Neuronal stem cell (in vitro differentiated cells): ENCODE measurements around the gene SVIP. TPM values are rescaled to one million over a fixed set of nuclear protein-coding genes. Genes with fewer than 3 reads are reported as not detected.
A peak's percentile ranks its signal among the peaks of the same experiment; 100 is the strongest.

Experiments
- DNase-seq: peaks from one replicate; pipeline ENCODE4 v3.0.0-alpha.2; 2013; ENCODE audit warnings: low spot score
- H2AFZ ChIP-seq: one replicate; pipeline ENCODE4 v1.6.1; 2013; ENCODE audit warnings: mild to moderate bottlenecking, low read length, inconsistent platforms
- H2AK5ac ChIP-seq: 2 replicates; pipeline ENCODE4 v1.6.1; 2013; ENCODE audit warnings: low read depth, mild to moderate bottlenecking, inconsistent platforms, low read length, moderate library complexity, mixed read lengths
- H2BK120ac ChIP-seq: 2 replicates; pipeline ENCODE4 v1.6.1; 2013; ENCODE audit warnings: low read depth, mild to moderate bottlenecking, inconsistent platforms, low read length, moderate library complexity, mixed read lengths
- H2BK12ac ChIP-seq: one replicate; pipeline ENCODE4 v1.6.1; 2013; ENCODE audit warnings: low read length, inconsistent platforms
- H2BK15ac ChIP-seq: 2 replicates; pipeline ENCODE4 v1.6.1; 2013; ENCODE audit warnings: mild to moderate bottlenecking, low read length, inconsistent platforms, mixed read lengths
- H2BK5ac ChIP-seq: one replicate; pipeline ENCODE4 v1.6.1; 2013; ENCODE audit warnings: inconsistent platforms, mild to moderate bottlenecking, low read length, moderate library complexity
- H3K14ac ChIP-seq: one replicate; pipeline ENCODE4 v1.6.1; 2013; ENCODE audit warnings: low read length, inconsistent platforms
- H3K18ac ChIP-seq: 2 replicates; pipeline ENCODE4 v1.6.1; 2013; ENCODE audit warnings: low read length, inconsistent platforms
- H3K23ac ChIP-seq: 2 replicates; pipeline ENCODE4 v1.6.1; 2013; ENCODE audit warnings: low read depth, mild to moderate bottlenecking, mixed read lengths, low read length, inconsistent platforms; ENCODE audit not compliant: poor library complexity
- H3K27ac ChIP-seq: replicated peaks from 3 replicates; pipeline ENCODE4 v1.5.1; 2013; ENCODE audit warnings: low read length, inconsistent platforms
- H3K27me3 ChIP-seq, 3 experiments: 2 replicates each; pipeline ENCODE4 v1.6.1; 2013; ENCODE audit warnings: low read length in 3 of 3, mild to moderate bottlenecking in 2 of 3, inconsistent platforms in 1 of 3, low read depth in 1 of 3, mixed read lengths in 1 of 3, moderate library complexity in 1 of 3; ENCODE audit not compliant: control insufficient read depth in 3 of 3, insufficient read depth in 3 of 3
- H3K36me3 ChIP-seq, 2 donors: replicated peaks in 1 of 2; 2 replicates each; pipeline ENCODE4 v1.6.1; 2013; ENCODE audit warnings: low read length in 2 of 2; ENCODE audit not compliant: control insufficient read depth in 2 of 2, insufficient read depth in 2 of 2
- H3K4ac ChIP-seq: 2 replicates; pipeline ENCODE4 v1.6.1; 2013; ENCODE audit warnings: inconsistent platforms, mild to moderate bottlenecking, low read length, moderate library complexity
- H3K4me1 ChIP-seq, 2 donors: 1 replicate in 1 of 2; 2 replicates in 1 of 2; pipeline ENCODE4 v1.6.1; 2013; ENCODE audit warnings: low read length in 2 of 2, low read depth in 1 of 2; ENCODE audit not compliant: control insufficient read depth in 2 of 2, insufficient read depth in 1 of 2
- H3K4me2 ChIP-seq: one replicate; pipeline ENCODE4 v1.6.1; 2013; ENCODE audit warnings: mild to moderate bottlenecking, low read length, inconsistent platforms; ENCODE audit not compliant: insufficient read depth, poor library complexity, severe bottlenecking
- H3K4me3 ChIP-seq, 2 donors: 2 replicates each; pipeline ENCODE4 v1.5.1; 2013; ENCODE audit warnings: low read length in 2 of 2, mild to moderate bottlenecking in 2 of 2, inconsistent platforms in 1 of 2, moderate library complexity in 1 of 2
- H3K79me1 ChIP-seq: one replicate; pipeline ENCODE4 v1.6.1; 2013; ENCODE audit warnings: low read depth, mild to moderate bottlenecking, inconsistent platforms, low read length, moderate library complexity
- H3K9ac ChIP-seq: one replicate; pipeline ENCODE4 v1.6.1; 2013; ENCODE audit warnings: mild to moderate bottlenecking, low read depth, low read length, inconsistent platforms; ENCODE audit not compliant: poor library complexity
- H3K9me3 ChIP-seq, 2 donors: replicated peaks in 1 of 2; 2 replicates each; pipeline versions ENCODE3 to v1.6.1; 2013; ENCODE audit warnings: low read length in 2 of 2, mild to moderate bottlenecking in 2 of 2, inconsistent platforms in 1 of 2, low read depth in 1 of 2, mixed read lengths in 1 of 2, moderate library complexity in 1 of 2; ENCODE audit not compliant: control insufficient read depth in 2 of 2, insufficient read depth in 1 of 2
- H4K8ac ChIP-seq: one replicate; pipeline ENCODE4 v1.6.1; 2013; ENCODE audit warnings: low read depth, mild to moderate bottlenecking, inconsistent platforms, low read length, moderate library complexity
- H4K91ac ChIP-seq: one replicate; pipeline ENCODE4 v1.6.1; 2013; ENCODE audit warnings: low read length, low read depth, mild to moderate bottlenecking, inconsistent platforms; ENCODE audit not compliant: poor library complexity
- WGBS, 2 donors: extraction: QIAGEN DNeasy Blood & Tissue Kit; methylation state at CpG; one replicate each; pipeline ENCODE4 v1.1.7; 2013; ENCODE audit warnings: missing lambda C conversion rate in 2 of 2, mixed read lengths in 1 of 2; ENCODE audit not compliant: insufficient read length in 2 of 2, insufficient replicate concordance in 1 of 2; ENCODE audit errors: extremely low coverage in 2 of 2; 5-methylcytosine and 5-hydroxymethylcytosine counted together
- polyA plus RNA-seq, 2 experiments: library from polyadenylated mRNA; stranded (reverse); fragments of 200-250 nt; gene quantifications; one replicate each; pipeline ENCODE4 v1.2.3, GENCODE V29; 2013

Gene SVIP, protein sequence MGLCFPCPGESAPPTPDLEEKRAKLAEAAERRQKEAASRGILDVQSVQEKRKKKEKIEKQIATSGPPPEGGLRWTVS
- polyA plus RNA-seq (2013, experiment 1 of 2), result 24.9 TPM
- 24.6 TPM for polyA plus RNA-seq (2013, experiment 2 of 2)

DNA sequence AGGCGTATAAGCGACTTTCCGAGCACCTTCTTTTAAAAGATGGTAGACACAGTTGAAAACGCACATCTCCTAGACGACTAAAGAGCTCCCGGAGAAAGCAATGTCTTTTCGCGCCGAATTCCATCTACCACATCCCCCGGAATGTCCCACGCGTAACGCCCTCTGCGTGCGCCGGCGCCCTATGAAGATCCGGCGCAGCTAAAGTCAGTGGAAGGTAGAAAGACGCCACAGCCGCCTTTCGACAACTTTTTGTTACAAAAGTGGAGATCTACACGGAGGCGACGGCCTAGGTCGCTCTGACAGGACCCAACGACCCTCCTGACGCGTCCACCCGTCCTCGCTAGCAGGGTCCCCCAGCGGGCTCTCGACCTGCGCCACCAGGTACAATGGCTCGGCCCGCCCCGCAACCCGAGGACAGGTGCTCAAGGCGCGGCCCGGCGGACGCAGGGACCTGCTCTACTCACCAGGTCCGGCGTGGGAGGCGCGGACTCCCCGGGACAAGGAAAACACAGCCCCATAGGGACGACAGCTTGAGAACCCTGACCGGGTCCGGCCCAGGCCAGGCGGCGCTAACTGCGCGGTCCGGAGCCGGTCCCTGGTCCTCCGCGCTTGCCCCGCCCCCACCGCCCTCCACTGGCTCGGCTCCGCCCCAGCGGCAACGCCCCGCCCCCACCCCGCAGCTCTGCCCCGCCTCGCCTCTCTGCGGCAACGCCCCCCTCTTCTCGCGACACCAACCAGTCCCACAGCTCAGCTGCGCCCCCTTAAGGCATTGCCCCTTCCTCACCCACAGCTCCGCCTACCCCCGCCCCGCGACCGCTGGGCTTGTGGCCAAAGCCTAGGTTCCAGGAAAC lies at the start of gene SVIP:
Gene SVIP (minus strand): TSS at position 571 of the 851 bp plus-strand sequence. CDS start 53 bp downstream, at position 518.
- Histone ChIP-seq H3K36me3 (peaks cover 0 to 30% of the 10 kb centered on the region in 2 donors), H3K79me1 (no peaks in the 10 kb centered on the region), H3K18ac (peak within 1 kb of the TSS; percentile 90), H3K4me2 (peak within 1 kb of the TSS; percentile 54), H2AFZ (peak within 1 kb of the TSS; percentile 99), H3K27me3 (no peaks in the 10 kb centered on the region), H4K8ac (no peak within 1 kb of the TSS), H3K4me3 (peak within 1 kb of the TSS; percentile 86 to 95), H2BK15ac (no peak within 1 kb of the TSS), H3K9me3 (peaks cover 0 to 3% of the 10 kb centered on the region in 2 donors), H4K91ac (no peak within 1 kb of the TSS), H3K4ac (no peak within 1 kb of the TSS), H3K27ac (peak within 1 kb of the TSS; percentile 51), H2BK120ac (no peak within 1 kb of the TSS), H3K14ac (no peak within 1 kb of the TSS), H2AK5ac (no peak within 1 kb of the TSS), H3K4me1 (peaks cover 2 to 11% of the 10 kb centered on the region in 2 donors), H2BK5ac (no peak within 1 kb of the TSS), H3K9ac (peak within 1 kb of the TSS; percentile 84), H3K23ac (peak within 1 kb of the TSS; percentile 70), H2BK12ac (no peak within 1 kb of the TSS)
- no CpG with 5 or more reads among the region's 79 CpGs for WGBS, 2 donors
- DNase-seq, result peak; percentile 84

DNA sequence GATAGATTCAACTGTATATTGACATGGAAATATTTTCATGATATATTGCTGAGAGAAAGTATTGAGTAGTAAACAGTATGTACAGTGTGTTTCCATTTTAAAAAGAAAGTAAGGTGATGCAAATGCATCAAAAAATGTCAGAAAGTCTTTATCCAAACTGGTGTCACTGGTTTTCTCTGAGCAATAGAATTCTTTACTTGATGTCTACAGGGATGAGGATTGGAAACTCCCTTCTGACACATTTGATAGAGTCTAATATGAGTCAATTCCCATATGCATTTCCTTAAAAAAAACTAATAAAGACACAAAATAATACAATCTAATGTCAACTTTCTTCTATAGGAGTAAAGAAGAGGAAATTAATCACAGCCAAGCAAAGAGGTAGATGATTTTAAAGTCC lies 49.0 kb upstream of the SVIP start:
- no peak for DNase-seq
- Histone ChIP-seq H3K4me3 (no peak overlapping the region), H3K9me3 (no peaks in the 10 kb centered on the region), H2BK15ac (no peak overlapping the region), H3K36me3 (no peaks in the 10 kb centered on the region), H3K18ac (no peak overlapping the region), H3K9ac (no peak overlapping the region), H2AFZ (no peak overlapping the region), H4K8ac (no peak overlapping the region), H3K27me3 (no peaks in the 10 kb centered on the region), H2BK12ac (no peak overlapping the region), H3K4me1 (no peaks in the 10 kb centered on the region), H3K27ac (no peak overlapping the region), H2BK120ac (no peak overlapping the region), H3K4ac (no peak overlapping the region), H4K91ac (no peak overlapping the region), H3K14ac (no peak overlapping the region), H2BK5ac (no peak overlapping the region), H3K23ac (no peak overlapping the region), H2AK5ac (no peak overlapping the region), H3K79me1 (no peaks in the 10 kb centered on the region), H3K4me2 (no peak overlapping the region)

DNA sequence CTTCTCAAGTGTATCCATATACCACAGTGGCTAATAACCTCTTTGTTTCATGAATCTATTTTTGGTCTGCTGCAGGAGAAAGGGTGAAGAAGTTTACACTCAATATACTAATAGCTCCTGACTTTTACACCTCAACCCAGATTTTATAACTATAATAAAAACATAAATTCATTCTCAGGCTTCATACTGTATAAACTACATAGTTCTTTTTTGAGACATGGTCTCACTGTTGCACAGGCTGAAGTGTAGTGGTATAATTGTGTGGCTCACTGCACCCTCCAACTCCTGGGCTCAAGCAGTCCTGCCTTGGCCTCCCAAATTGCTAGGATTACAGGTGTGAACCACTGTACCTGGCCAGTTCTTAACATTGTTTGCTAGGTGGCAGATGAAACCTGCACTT lies 48.4 kb upstream of the SVIP start:
- no peak overlapping the region for H3K4me2 ChIP-seq
- H3K9ac ChIP-seq, result no peak overlapping the region
- no peaks in the 10 kb centered on the region for H3K9me3 ChIP-seq
- no peak overlapping the region for H3K14ac ChIP-seq
- no peaks in the 10 kb centered on the region for H3K4me1 ChIP-seq
- no peak overlapping the region for H2AK5ac ChIP-seq
- H3K4ac ChIP-seq, result no peak overlapping the region
- H2BK120ac ChIP-seq, result no peak overlapping the region
- H2AFZ ChIP-seq, result no peak overlapping the region
- no peak overlapping the region for H3K27ac ChIP-seq
- H2BK5ac ChIP-seq, result no peak overlapping the region
- no peak overlapping the region for H4K91ac ChIP-seq
- H3K4me3 ChIP-seq, result no peak overlapping the region
- H3K79me1 ChIP-seq, result no peaks in the 10 kb centered on the region
- DNase-seq, result no peak
- no peak overlapping the region for H3K18ac ChIP-seq
- H3K23ac ChIP-seq, result no peak overlapping the region
- no peaks in the 10 kb centered on the region for H3K27me3 ChIP-seq
- H2BK12ac ChIP-seq, result no peak overlapping the region
- H3K36me3 ChIP-seq, result no peaks in the 10 kb centered on the region
- no peak overlapping the region for H4K8ac ChIP-seq
- no peak overlapping the region for H2BK15ac ChIP-seq

- DNase-seq, result peak; percentile 74
- H3K14ac ChIP-seq, result no peak overlapping the region
- no peak overlapping the region for H3K4me2 ChIP-seq
- no peaks in the 10 kb centered on the region for H3K79me1 ChIP-seq
- H2BK12ac ChIP-seq, result no peak overlapping the region
- H2BK15ac ChIP-seq, result no peak overlapping the region
- no peak overlapping the region for H4K8ac ChIP-seq
- no peak overlapping the region for H2AK5ac ChIP-seq
- no CpG with 5 or more reads among the region's 2 CpGs for WGBS, 2 donors
- H2BK5ac ChIP-seq, result no peak overlapping the region
- no peak overlapping the region for H3K4ac ChIP-seq
- H3K18ac ChIP-seq, result no peak overlapping the region
- no peak overlapping the region for H3K9ac ChIP-seq
- H3K9me3 ChIP-seq, result no peaks in the 10 kb centered on the region
- no peak overlapping the region for H2BK120ac ChIP-seq
- no peak overlapping the region for H3K23ac ChIP-seq
- no peak overlapping the region for H4K91ac ChIP-seq
- H3K4me1 ChIP-seq, result no peaks in the 10 kb centered on the region
- H3K27ac ChIP-seq, result no peak overlapping the region
- no peak overlapping the region for H3K4me3 ChIP-seq
- no peak overlapping the region for H2AFZ ChIP-seq
- H3K27me3 ChIP-seq, result no peaks in the 10 kb centered on the region
- no peaks in the 10 kb centered on the region for H3K36me3 ChIP-seq
Observed at GRCh38 chr11:22875869-22876473, 46.4 kb upstream of the SVIP start.
